Measurements from ENCODE around the gene LIMS2. TPM values are rescaled to one million over a fixed set of nuclear protein-coding genes. Genes with fewer than 3 reads are reported as not detected.
A peak's percentile ranks its signal among the peaks of the same experiment; 100 is the strongest.

The LIMS2 gene
- total and polyA plus RNA-seq, 2 of the 8 experiments (the other 6 are each of a cell fraction or from before 2014, with no cell fraction given), result 3.3 to 4.8 TPM

- TF ChIP-seq CBX5 (IDR thresholded peaks at IDR 0.05; ENCODE audit: low read depth, low read length) (no peak), ASH2L (IDR thresholded peaks at IDR 0.05; ENCODE audit: low read length) (no peak), POLR2A (IDR thresholded peaks at IDR 0.05; ENCODE audit: control extremely low read depth in 1 of 2, low read depth in 2 of 2, low read length in 2 of 2) (no peak), PHF8 (conservative IDR thresholded peaks at IDR 0.05; ENCODE audit: low read depth, low read length) (no peak), SIX5 (IDR thresholded peaks at IDR 0.05; ENCODE audit: low read depth, low read length) (no peak), TCF12 (IDR thresholded peaks at IDR 0.05; ENCODE audit: low read depth, low read length) (no peak), TEAD4 (IDR thresholded peaks at IDR 0.05; ENCODE audit: low read depth, low read length) (no peak), YY1 (IDR thresholded peaks at IDR 0.05; ENCODE audit: low read depth, low read length) (no peak), POU5F1 (IDR thresholded peaks at IDR 0.05; ENCODE audit: low read depth, low read length) (no peak), RNF2 (IDR thresholded peaks at IDR 0.05; ENCODE audit: borderline replicate concordance, low read depth, low read length, missing control alignments, poor library complexity, severe bottlenecking) (no peak), EGR1 (IDR thresholded peaks at IDR 0.05; ENCODE audit: borderline replicate concordance, low read depth, low read length) (no peak), SIN3A (conservative IDR thresholded peaks at IDR 0.05 in 1 of 2, IDR thresholded peaks at IDR 0.05 in 1 of 2; ENCODE audit: low read depth in 1 of 2, low read length in 2 of 2) (no peak), NRF1 (IDR thresholded peaks at IDR 0.05; ENCODE audit: low read depth, low read length) (no peak), SP4 (IDR thresholded peaks at IDR 0.05; ENCODE audit: low read length) (no peak), ATF3 (IDR thresholded peaks at IDR 0.05; ENCODE audit: insufficient read depth, low read depth, low read length) (no peak), TAF1 (IDR thresholded peaks at IDR 0.05; ENCODE audit: low read depth, low read length) (no peak), SIRT6 (IDR thresholded peaks at IDR 0.05; ENCODE audit: low read length) (no peak), SUZ12 (IDR thresholded peaks at IDR 0.05; ENCODE audit: low read length) (no peak), SRF (IDR thresholded peaks at IDR 0.05; ENCODE audit: low read depth, low read length) (no peak), KDM1A (IDR thresholded peaks at IDR 0.05; ENCODE audit: borderline replicate concordance, low read length) (no peak), RXRA (IDR thresholded peaks at IDR 0.05; ENCODE audit: insufficient read depth, low read depth, low read length) (no peak), EZH2 (IDR thresholded peaks at IDR 0.05; ENCODE audit: low read depth, low read length, severe bottlenecking) (no peak), CHD2 (IDR thresholded peaks at IDR 0.05; ENCODE audit: low read length) (no peak), E2F6 (IDR thresholded peaks at IDR 0.05) (0 out of 2 replicates have a peak, but pooled peaks have one; percentile 26)
These were observed 35.0 kb downstream of the LIMS2 start (continued) for GRCh38 chr2:127640082-127641072.
